ENCODE results near the gene OLA1.

GRCh38 chr2:174266288-174266687, 18.0 kb upstream of the OLA1 start:
- TF ChIP-seq CTCF (IDR thresholded peaks at IDR 0.05) = no peak
- TF ChIP-seq POLR2A (IDR thresholded peaks at IDR 0.05) = no peak

Data from uterus (tissue), 2 donors.